Stomach smooth muscle (tissue), 2 donors: ENCODE results near the gene ZFP69B.
A peak's percentile ranks its signal among the peaks of the same experiment; 100 is the strongest.
"Not testable (repeated sequence)": the region's sequence is repeated elsewhere in the genome, so short reads cannot be mapped to it uniquely, and the experiment has no call there.

Experiments used
- H3K27ac ChIP-seq: one replicate; pipeline ENCODE4 v1.7.0; 2013; ENCODE audit warnings: mild to moderate bottlenecking, low read length, inconsistent platforms
- H3K27me3 ChIP-seq, 2 donors: one replicate each; pipeline ENCODE4 v1.7.0; 2013; ENCODE audit warnings: low read length in 2 of 2; ENCODE audit not compliant: insufficient read depth in 2 of 2, control insufficient read depth in 1 of 2
- H3K36me3 ChIP-seq, 2 donors: one replicate each; pipeline ENCODE4 v1.7.0; 2013; ENCODE audit warnings: low read length in 2 of 2; ENCODE audit not compliant: control insufficient read depth in 2 of 2, insufficient read depth in 2 of 2
- H3K4me1 ChIP-seq: one replicate; pipeline ENCODE4 v1.7.0; 2013; ENCODE audit warnings: low read length; ENCODE audit not compliant: control insufficient read depth, insufficient read depth
- H3K4me3 ChIP-seq, 2 donors: one replicate each; pipeline ENCODE4 v1.7.0; 2013; ENCODE audit warnings: low read length in 2 of 2
- H3K9ac ChIP-seq, 2 donors: one replicate each; pipeline ENCODE4 v1.7.0; 2013; ENCODE audit warnings: low read length in 2 of 2, mild to moderate bottlenecking in 1 of 2
- H3K9me3 ChIP-seq, 2 donors: one replicate each; pipeline ENCODE4 v1.7.0; 2013; ENCODE audit warnings: low read length in 2 of 2; ENCODE audit not compliant: control insufficient read depth in 2 of 2
- donor health status: healthy.
- donor health status: Pancreatic carcinoma.

ZFP69B gene

DNA sequence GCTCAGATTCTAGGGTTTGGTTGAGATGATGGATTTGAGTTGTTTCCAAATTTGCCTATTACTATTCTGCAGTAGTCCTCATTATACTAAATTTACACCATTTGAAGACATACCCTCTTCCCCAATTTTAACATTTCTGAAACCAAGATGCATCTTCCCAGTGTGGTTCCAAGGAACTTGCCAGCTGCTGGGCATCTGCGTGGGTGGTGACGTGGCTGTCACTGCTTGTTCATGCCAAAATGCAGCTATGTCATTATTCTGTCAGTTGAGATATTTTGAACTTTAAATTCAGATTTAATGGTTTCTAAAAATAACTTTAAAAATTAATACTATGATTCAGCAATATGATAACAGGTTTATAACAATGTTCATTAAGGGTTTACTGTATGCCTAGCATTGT is 28.0 kb downstream of the ZFP69B start:
- H3K36me3 ChIP-seq = peaks cover 5 to 9% of the 10 kb centered on the region in 2 donors
- H3K4me3 ChIP-seq = peak overlapping the region; percentile 78 to 85
- H3K9ac ChIP-seq = peak overlapping the region in 1 of 2 donors; percentile 82
- H3K27me3 ChIP-seq = no peaks in the 10 kb centered on the region
- peaks cover 0 to 5% of the 10 kb centered on the region in 2 donors for H3K9me3 ChIP-seq
- peaks cover 10% of the 10 kb centered on the region for H3K4me1 ChIP-seq
- H3K27ac ChIP-seq = no peak overlapping the region

DNA sequence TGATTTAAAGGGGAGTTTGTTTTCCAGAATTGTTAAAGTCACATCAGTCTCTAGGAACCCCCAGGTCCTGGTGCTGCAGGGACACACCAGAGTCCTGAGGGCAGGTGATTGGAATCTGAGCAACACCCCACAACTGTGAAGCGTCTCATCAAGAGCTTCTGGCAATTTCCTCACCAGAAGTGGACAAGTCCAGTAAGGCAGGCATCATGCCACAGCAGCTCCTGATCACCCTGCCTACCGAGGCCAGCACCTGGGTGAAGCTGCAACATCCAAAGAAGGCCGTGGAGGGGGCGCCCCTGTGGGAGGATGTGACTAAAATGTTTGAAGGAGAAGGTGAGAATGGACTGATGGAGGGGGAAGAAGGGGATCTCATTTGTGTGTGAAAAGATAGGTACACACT is 28.9 kb downstream of the ZFP69B start:
- Histone ChIP-seq H3K4me3 (no peak overlapping the region), H3K9ac (no peak overlapping the region), H3K27ac (no peak overlapping the region), H3K4me1 (peaks cover 10% of the 10 kb centered on the region), H3K36me3 (peaks cover 5 to 11% of the 10 kb centered on the region in 2 donors), H3K27me3 (no peaks in the 10 kb centered on the region), H3K9me3 (peaks cover 0 to 4% of the 10 kb centered on the region in 2 donors)

- no peaks in the 10 kb centered on the region for H3K27me3 ChIP-seq
- H3K4me3 ChIP-seq = peak overlapping the region in 1 of 2 donors; percentile 27
- peaks cover 13 to 40% of the 10 kb centered on the region in 2 donors for H3K9me3 ChIP-seq
- no peak overlapping the region for H3K27ac ChIP-seq
- H3K9ac ChIP-seq = no peak overlapping the region
- H3K36me3 ChIP-seq = peaks cover 17 to 34% of the 10 kb centered on the region in 2 donors
- no peaks in the 10 kb centered on the region for H3K4me1 ChIP-seq
These were observed 45.1 kb downstream of the ZFP69B start for GRCh38 chr1:40495315-40495903.

DNA sequence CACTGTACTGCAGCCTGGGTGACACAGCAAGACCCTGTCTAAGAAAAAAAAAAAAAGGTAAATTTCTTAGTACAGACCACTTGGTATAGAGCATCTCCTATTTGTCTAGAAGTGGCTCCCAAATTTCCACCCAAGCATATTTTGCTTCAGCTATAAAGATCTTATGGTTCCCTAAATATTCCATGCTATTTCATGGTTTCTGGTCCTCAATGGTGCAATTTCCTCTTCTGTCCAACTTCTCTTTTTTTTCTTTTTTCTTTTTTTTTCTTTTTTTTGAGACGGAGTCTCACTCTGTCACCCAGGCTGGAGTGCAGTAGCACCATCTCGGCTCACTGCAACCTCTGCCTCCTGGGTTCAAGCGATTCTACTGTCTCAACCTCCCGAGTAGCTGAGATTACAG is 52.4 kb downstream of the ZFP69B start:
- not testable (repeated sequence) for H3K4me3 ChIP-seq, H3K27me3 ChIP-seq, H3K4me1 ChIP-seq, H3K36me3 ChIP-seq, H3K9ac ChIP-seq, H3K27ac ChIP-seq
- peaks cover 0 to 16% of the 10 kb centered on the region in 2 donors for H3K9me3 ChIP-seq

GRCh38 chr1:40507973-40508372 is 57.7 kb downstream of the ZFP69B start:
- H3K27ac ChIP-seq = peak overlapping the region; percentile 49
- no peaks in the 10 kb centered on the region for H3K36me3 ChIP-seq
- peaks cover 11% of the 10 kb centered on the region for H3K4me1 ChIP-seq
- peak overlapping the region; percentile 84 to 86 for H3K9ac ChIP-seq
- H3K9me3 ChIP-seq = no peaks in the 10 kb centered on the region
- H3K4me3 ChIP-seq = peak overlapping the region; percentile 87 to 94
- no peaks in the 10 kb centered on the region for H3K27me3 ChIP-seq

- H3K9ac ChIP-seq = peak within 1 kb of the TSS; percentile 84 to 86
- H3K9me3 ChIP-seq = no peaks in the 10 kb centered on the region
These were observed 58.4 kb downstream of the ZFP69B start, which contains the start of gene EXO5 for GRCh38 chr1:40508375-40509341. EXO5 (plus strand) TSS chr1:40508767; CDS start chr1:40514545, 5,778 bp downstream.

More at GRCh38 chr1:40508375-40509341, 58.4 kb downstream of the ZFP69B start, which contains the start of gene EXO5:
- no peaks in the 10 kb centered on the region for H3K27me3 ChIP-seq
- peak within 1 kb of the TSS; percentile 49 for H3K27ac ChIP-seq
- peak within 1 kb of the TSS; percentile 87 to 94 for H3K4me3 ChIP-seq
- no peaks in the 10 kb centered on the region for H3K36me3 ChIP-seq
- peaks cover 11% of the 10 kb centered on the region for H3K4me1 ChIP-seq
